Neuronal stem cell (in vitro differentiated cells): Measurements from ENCODE around the gene SPATS2L.

Source experiments
- DNase-seq: peaks from one replicate; pipeline ENCODE4 v3.0.0-alpha.2; 2013; ENCODE audit warnings: low spot score
- H2AFZ ChIP-seq: one replicate; pipeline ENCODE4 v1.6.1; 2013; ENCODE audit warnings: mild to moderate bottlenecking, low read length, inconsistent platforms
- H2AK5ac ChIP-seq: 2 replicates; pipeline ENCODE4 v1.6.1; 2013; ENCODE audit warnings: low read depth, mild to moderate bottlenecking, inconsistent platforms, low read length, moderate library complexity, mixed read lengths
- H2BK120ac ChIP-seq: 2 replicates; pipeline ENCODE4 v1.6.1; 2013; ENCODE audit warnings: low read depth, mild to moderate bottlenecking, inconsistent platforms, low read length, moderate library complexity, mixed read lengths
- H2BK12ac ChIP-seq: one replicate; pipeline ENCODE4 v1.6.1; 2013; ENCODE audit warnings: low read length, inconsistent platforms
- H2BK15ac ChIP-seq: 2 replicates; pipeline ENCODE4 v1.6.1; 2013; ENCODE audit warnings: mild to moderate bottlenecking, low read length, inconsistent platforms, mixed read lengths
- H2BK5ac ChIP-seq: one replicate; pipeline ENCODE4 v1.6.1; 2013; ENCODE audit warnings: inconsistent platforms, mild to moderate bottlenecking, low read length, moderate library complexity
- H3K14ac ChIP-seq: one replicate; pipeline ENCODE4 v1.6.1; 2013; ENCODE audit warnings: low read length, inconsistent platforms
- H3K18ac ChIP-seq: 2 replicates; pipeline ENCODE4 v1.6.1; 2013; ENCODE audit warnings: low read length, inconsistent platforms
- H3K23ac ChIP-seq: 2 replicates; pipeline ENCODE4 v1.6.1; 2013; ENCODE audit warnings: low read depth, mild to moderate bottlenecking, mixed read lengths, low read length, inconsistent platforms; ENCODE audit not compliant: poor library complexity
- H3K27ac ChIP-seq: replicated peaks from 3 replicates; pipeline ENCODE4 v1.5.1; 2013; ENCODE audit warnings: low read length, inconsistent platforms
- H3K27me3 ChIP-seq, 3 experiments: 2 replicates each; pipeline ENCODE4 v1.6.1; 2013; ENCODE audit warnings: low read length in 3 of 3, mild to moderate bottlenecking in 2 of 3, inconsistent platforms in 1 of 3, low read depth in 1 of 3, mixed read lengths in 1 of 3, moderate library complexity in 1 of 3; ENCODE audit not compliant: control insufficient read depth in 3 of 3, insufficient read depth in 3 of 3
- H3K36me3 ChIP-seq, 2 donors: replicated peaks in 1 of 2; 2 replicates each; pipeline ENCODE4 v1.6.1; 2013; ENCODE audit warnings: low read length in 2 of 2; ENCODE audit not compliant: control insufficient read depth in 2 of 2, insufficient read depth in 2 of 2
- H3K4ac ChIP-seq: 2 replicates; pipeline ENCODE4 v1.6.1; 2013; ENCODE audit warnings: inconsistent platforms, mild to moderate bottlenecking, low read length, moderate library complexity
- H3K4me1 ChIP-seq, 2 donors: 1 replicate in 1 of 2; 2 replicates in 1 of 2; pipeline ENCODE4 v1.6.1; 2013; ENCODE audit warnings: low read length in 2 of 2, low read depth in 1 of 2; ENCODE audit not compliant: control insufficient read depth in 2 of 2, insufficient read depth in 1 of 2
- H3K4me2 ChIP-seq: one replicate; pipeline ENCODE4 v1.6.1; 2013; ENCODE audit warnings: mild to moderate bottlenecking, low read length, inconsistent platforms; ENCODE audit not compliant: insufficient read depth, poor library complexity, severe bottlenecking
- H3K4me3 ChIP-seq, 2 donors: 2 replicates each; pipeline ENCODE4 v1.5.1; 2013; ENCODE audit warnings: low read length in 2 of 2, mild to moderate bottlenecking in 2 of 2, inconsistent platforms in 1 of 2, moderate library complexity in 1 of 2
- H3K79me1 ChIP-seq: one replicate; pipeline ENCODE4 v1.6.1; 2013; ENCODE audit warnings: low read depth, mild to moderate bottlenecking, inconsistent platforms, low read length, moderate library complexity
- H3K9ac ChIP-seq: one replicate; pipeline ENCODE4 v1.6.1; 2013; ENCODE audit warnings: mild to moderate bottlenecking, low read depth, low read length, inconsistent platforms; ENCODE audit not compliant: poor library complexity
- H3K9me3 ChIP-seq, 2 donors: replicated peaks in 1 of 2; 2 replicates each; pipeline versions ENCODE3 to v1.6.1; 2013; ENCODE audit warnings: low read length in 2 of 2, mild to moderate bottlenecking in 2 of 2, inconsistent platforms in 1 of 2, low read depth in 1 of 2, mixed read lengths in 1 of 2, moderate library complexity in 1 of 2; ENCODE audit not compliant: control insufficient read depth in 2 of 2, insufficient read depth in 1 of 2
- H4K8ac ChIP-seq: one replicate; pipeline ENCODE4 v1.6.1; 2013; ENCODE audit warnings: low read depth, mild to moderate bottlenecking, inconsistent platforms, low read length, moderate library complexity
- H4K91ac ChIP-seq: one replicate; pipeline ENCODE4 v1.6.1; 2013; ENCODE audit warnings: low read length, low read depth, mild to moderate bottlenecking, inconsistent platforms; ENCODE audit not compliant: poor library complexity
- WGBS, 2 donors: extraction: QIAGEN DNeasy Blood & Tissue Kit; methylation state at CpG; one replicate each; pipeline ENCODE4 v1.1.7; 2013; ENCODE audit warnings: missing lambda C conversion rate in 2 of 2, mixed read lengths in 1 of 2; ENCODE audit not compliant: insufficient read length in 2 of 2, insufficient replicate concordance in 1 of 2; ENCODE audit errors: extremely low coverage in 2 of 2; 5-methylcytosine and 5-hydroxymethylcytosine counted together

SPATS2L gene

DNA sequence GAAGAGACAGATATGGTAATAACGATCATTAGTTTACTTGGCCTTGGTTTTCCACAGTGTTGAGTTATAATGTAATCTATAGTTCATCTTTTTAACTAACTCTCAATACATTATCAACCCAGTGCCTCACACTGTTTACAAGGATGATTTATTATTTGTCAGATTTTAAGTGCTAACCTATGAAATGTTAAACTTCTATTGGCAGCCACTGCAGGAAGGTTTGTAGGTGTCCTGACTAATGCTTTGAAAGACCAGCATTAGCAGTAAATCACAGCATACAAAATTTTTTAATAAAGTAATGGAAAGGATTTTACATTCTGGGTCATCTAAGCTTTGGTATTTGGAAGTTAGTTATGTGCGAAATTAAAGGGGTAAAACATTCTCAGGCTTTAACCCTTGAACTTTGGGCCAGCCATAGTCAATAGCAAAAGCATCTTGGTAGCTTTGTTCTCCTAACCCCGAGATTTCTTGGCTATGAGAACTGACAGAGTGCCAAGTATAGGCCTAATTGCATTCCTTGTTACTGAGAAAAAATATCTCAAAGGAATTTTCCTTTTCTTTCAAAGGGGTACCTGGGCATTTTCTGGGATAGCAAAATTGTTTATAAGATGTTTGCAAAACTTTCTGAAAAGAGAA lies 30.6 kb downstream of the SPATS2L start:
- Histone ChIP-seq H3K9ac (no peak overlapping the region), H3K4me2 (no peak overlapping the region), H3K4me3 (no peak overlapping the region), H3K27me3 (no peaks in the 10 kb centered on the region), H2BK120ac (no peak overlapping the region), H2BK15ac (no peak overlapping the region), H3K14ac (no peak overlapping the region), H3K23ac (no peak overlapping the region), H2BK12ac (no peak overlapping the region), H2AFZ (no peak overlapping the region), H2AK5ac (no peak overlapping the region), H3K4me1 (peaks cover 8 to 21% of the 10 kb centered on the region in 2 donors), H3K4ac (no peak overlapping the region), H4K91ac (no peak overlapping the region), H3K18ac (no peak overlapping the region), H3K27ac (no peak overlapping the region), H3K79me1 (peaks cover 3% of the 10 kb centered on the region), H4K8ac (no peak overlapping the region), H2BK5ac (no peak overlapping the region), H3K9me3 (peaks cover 0 to 2% of the 10 kb centered on the region in 2 donors), H3K36me3 (no peaks in the 10 kb centered on the region)
- DNase-seq, result no peak
- WGBS, 2 donors, result no CpG with 5 or more reads among the region's 3 CpGs

DNA sequence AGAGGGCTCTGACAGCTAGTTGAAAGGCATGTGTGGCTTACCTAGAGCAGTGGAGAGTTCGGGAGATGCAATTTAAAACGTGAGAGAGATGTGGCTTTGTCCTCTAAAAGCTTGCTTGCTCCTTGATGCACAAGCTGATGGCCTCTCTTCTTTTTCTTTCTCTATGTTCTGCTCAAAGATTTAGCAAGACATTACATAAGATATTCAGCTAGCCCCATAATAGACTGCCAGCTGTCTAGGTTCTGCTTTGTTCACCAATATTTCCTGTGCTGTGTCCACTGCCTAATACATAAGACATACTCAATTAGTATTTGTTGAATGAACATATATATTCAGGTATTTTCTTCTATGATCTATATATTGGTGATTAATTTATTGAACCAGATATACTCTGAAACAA lies 31.1 kb downstream of the SPATS2L start:
- Histone ChIP-seq H2BK120ac (no peak overlapping the region), H3K9me3 (peaks cover 0 to 2% of the 10 kb centered on the region in 2 donors), H3K4me2 (no peak overlapping the region), H4K91ac (no peak overlapping the region), H3K9ac (no peak overlapping the region), H3K4me3 (no peak overlapping the region), H3K4ac (no peak overlapping the region), H2AFZ (no peak overlapping the region), H3K27me3 (no peaks in the 10 kb centered on the region), H3K36me3 (no peaks in the 10 kb centered on the region), H3K27ac (no peak overlapping the region), H2BK12ac (no peak overlapping the region), H2BK5ac (no peak overlapping the region), H3K18ac (no peak overlapping the region), H4K8ac (no peak overlapping the region), H3K14ac (no peak overlapping the region), H3K79me1 (peaks cover 3% of the 10 kb centered on the region), H3K4me1 (peaks cover 8 to 21% of the 10 kb centered on the region in 2 donors), H2AK5ac (no peak overlapping the region), H3K23ac (no peak overlapping the region), H2BK15ac (no peak overlapping the region)
- DNase-seq, result no peak
- no CpG with 5 or more reads among the region's 2 CpGs for WGBS, 2 donors

DNA sequence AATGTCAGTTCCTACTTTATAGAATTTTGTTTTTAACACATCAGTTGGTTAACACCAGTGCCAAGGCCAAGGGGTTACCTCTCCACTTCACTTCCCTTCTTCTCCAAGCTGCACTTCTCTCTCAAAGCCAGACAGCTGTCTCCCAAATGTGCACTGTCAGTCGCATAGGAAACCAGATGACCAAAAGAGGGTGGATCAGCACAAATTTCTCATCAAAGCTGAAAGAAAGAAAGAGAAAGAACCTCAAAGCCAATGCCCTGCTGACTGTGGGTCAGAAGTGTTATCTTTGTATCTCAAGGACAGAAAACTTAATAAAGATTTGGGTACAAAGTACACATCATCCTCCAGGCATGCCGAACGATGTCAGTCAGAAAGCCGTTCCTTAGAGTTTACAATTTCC lies 32.2 kb downstream of the SPATS2L start:
- no peak overlapping the region for H2AFZ ChIP-seq
- H3K14ac ChIP-seq, result no peak overlapping the region
- no peak overlapping the region for H4K8ac ChIP-seq
- H3K23ac ChIP-seq, result no peak overlapping the region
- H3K4ac ChIP-seq, result no peak overlapping the region
- peaks cover 8 to 21% of the 10 kb centered on the region in 2 donors for H3K4me1 ChIP-seq
- no peak overlapping the region for H2BK15ac ChIP-seq
- no peak overlapping the region for H3K4me2 ChIP-seq
- DNase-seq, result no peak
- H2BK120ac ChIP-seq, result no peak overlapping the region
- H3K9me3 ChIP-seq, result peaks cover 0 to 2% of the 10 kb centered on the region in 2 donors
- no peak overlapping the region for H3K9ac ChIP-seq
- WGBS, 2 donors, result no CpG with 5 or more reads among the region's 4 CpGs
- no peaks in the 10 kb centered on the region for H3K27me3 ChIP-seq
- no peak overlapping the region for H4K91ac ChIP-seq
- no peak overlapping the region for H3K4me3 ChIP-seq
- H3K36me3 ChIP-seq, result no peaks in the 10 kb centered on the region
- H3K27ac ChIP-seq, result no peak overlapping the region
- H2AK5ac ChIP-seq, result no peak overlapping the region
- H3K18ac ChIP-seq, result no peak overlapping the region
- no peak overlapping the region for H2BK12ac ChIP-seq
- H3K79me1 ChIP-seq, result peaks cover 3% of the 10 kb centered on the region
- H2BK5ac ChIP-seq, result no peak overlapping the region

DNA sequence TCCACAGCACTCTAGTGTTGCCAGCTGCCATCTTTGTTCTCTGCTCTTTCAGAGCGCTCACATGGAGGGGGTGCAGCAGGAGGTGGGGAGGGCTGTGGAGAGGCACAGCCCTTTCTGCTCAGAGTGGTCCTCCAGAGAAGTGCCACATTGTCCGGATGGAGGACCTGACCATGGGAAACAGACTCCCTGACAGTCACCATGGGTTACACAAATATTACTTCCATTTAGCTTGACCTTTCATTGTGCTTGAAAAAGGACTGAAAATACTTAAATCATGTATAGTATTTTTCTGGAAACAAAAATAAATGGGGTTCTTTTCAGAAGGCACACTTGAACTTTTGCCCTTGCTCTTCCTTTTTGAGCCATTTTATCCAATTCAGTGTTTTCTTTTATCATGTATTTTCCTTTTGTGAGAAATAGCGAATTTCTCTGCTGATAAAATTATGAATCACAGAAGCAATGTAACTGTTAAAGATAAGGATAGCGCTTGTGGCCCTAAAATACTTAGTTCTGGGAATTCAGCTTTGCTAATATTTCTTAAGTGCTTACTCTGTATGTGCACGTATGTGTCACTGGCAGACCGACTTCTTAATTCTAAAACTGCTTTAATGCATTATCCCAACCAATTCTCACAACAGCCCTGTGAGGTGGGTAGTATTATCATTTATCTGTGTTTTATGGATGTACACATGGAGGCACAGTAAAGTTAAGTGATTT lies 34.2 kb downstream of the SPATS2L start:
- H3K79me1 ChIP-seq, result peaks cover 3% of the 10 kb centered on the region
- peaks cover 0 to 7% of the 10 kb centered on the region in 2 donors for H3K9me3 ChIP-seq
- H3K4me2 ChIP-seq, result no peak overlapping the region
- H2AK5ac ChIP-seq, result no peak overlapping the region
- no peak for DNase-seq
- no peak overlapping the region for H3K23ac ChIP-seq
- no CpG with 5 or more reads among the region's 6 CpGs for WGBS, 2 donors
- peak overlapping the region; percentile 29 for H3K18ac ChIP-seq
- H3K27ac ChIP-seq, result no peak overlapping the region
- peak overlapping the region; percentile 75 for H3K14ac ChIP-seq
- no peak overlapping the region for H4K8ac ChIP-seq
- peak overlapping the region; percentile 28 for H2AFZ ChIP-seq
- no peak overlapping the region for H2BK12ac ChIP-seq
- peaks cover 8 to 22% of the 10 kb centered on the region in 2 donors for H3K4me1 ChIP-seq
- no peak overlapping the region for H4K91ac ChIP-seq
- no peaks in the 10 kb centered on the region for H3K36me3 ChIP-seq
- H3K9ac ChIP-seq, result no peak overlapping the region
- no peak overlapping the region for H2BK120ac ChIP-seq
- no peak overlapping the region for H2BK15ac ChIP-seq
- H2BK5ac ChIP-seq, result no peak overlapping the region
- no peak overlapping the region for H3K4ac ChIP-seq
- H3K4me3 ChIP-seq, result no peak overlapping the region
- H3K27me3 ChIP-seq, result no peaks in the 10 kb centered on the region
